GM10266 (cell line): ENCODE data around the gene VIM.
A peak's percentile ranks its signal among the peaks of the same experiment; 100 is the strongest.
"Not testable (repeated sequence)": the region's sequence is repeated elsewhere in the genome, so short reads cannot be mapped to it uniquely, and the experiment has no call there.

Experiments used
- DNase-seq: peaks from one replicate; pipeline ENCODE4 v3.0.0; 2012; ENCODE audit errors: extremely low spot score
- CTCF ChIP-seq: IDR thresholded peaks from 2 replicates; pipeline ENCODE4 v1.5.1; 2012; ENCODE audit warnings: mild to moderate bottlenecking, low read depth; ENCODE audit not compliant: control insufficient read depth, insufficient read depth; ENCODE audit errors: missing control alignments

Gene VIM

GRCh38 chr10:17256627-17257026 is 28.6 kb downstream of the VIM start:
- TF ChIP-seq CTCF = no peak
- no peak for DNase-seq

GRCh38 chr10:17257466-17258321 is 29.7 kb downstream of the VIM start:
- peak; percentile 79 for TF ChIP-seq CTCF
- DNase-seq = peak; percentile 43

- DNase-seq = no peak
- no peak for TF ChIP-seq CTCF
These were observed 34.5 kb downstream of the VIM start for GRCh38 chr10:17262502-17262901.

- TF ChIP-seq CTCF = no peak
- no peak for DNase-seq
These were observed 35.5 kb downstream of the VIM start for GRCh38 chr10:17263580-17263979.

- DNase-seq = no peak
- TF ChIP-seq CTCF = no peak
These were observed 37.4 kb downstream of the VIM start for GRCh38 chr10:17265468-17265867.

- DNase-seq = not testable (repeated sequence)
These were observed 38.5 kb downstream of the VIM start for GRCh38 chr10:17266549-17266948.

- TF ChIP-seq CTCF = no peak
- no peak for DNase-seq
These were observed 44.6 kb downstream of the VIM start for GRCh38 chr10:17272648-17273047.
